GM18519 (cell line): ENCODE results near the gene AKNAD1.
"Not testable (repeated sequence)": the region's sequence is repeated elsewhere in the genome, so short reads cannot be mapped to it uniquely, and the experiment has no call there.

Source experiments
- ATAC-seq: cut with Tn5 transposase; IDR thresholded peaks from one replicate; pipeline ENCODE4 v1.9.1; 2021; ENCODE audit warnings: mild to moderate bottlenecking, moderate library complexity; ENCODE audit not compliant: unreplicated experiment, low FRiP score

Gene AKNAD1

GRCh38 chr1:108856994-108857393, at the start of gene AKNAD1:
TSS of gene AKNAD1 (minus strand) at chr1:108857094. CDS start at chr1:108852664, 4,430 bp downstream.
- ATAC-seq, result no peak

- no peak for ATAC-seq
Observed at GRCh38 chr1:108901106-108901505, 44.2 kb upstream of the AKNAD1 start.

GRCh38 chr1:108897865-108898720, 41.2 kb upstream of the AKNAD1 start:
- ATAC-seq, result no peak

- no peak for ATAC-seq
Observed at GRCh38 chr1:108896146-108897145, 39.6 kb upstream of the AKNAD1 start.

GRCh38 chr1:108893141-108893530, 36.2 kb upstream of the AKNAD1 start:
- no peak for ATAC-seq

GRCh38 chr1:108892356-108893140, 35.7 kb upstream of the AKNAD1 start:
- no peak for ATAC-seq

GRCh38 chr1:108889706-108890384, 33.0 kb upstream of the AKNAD1 start:
- no peak for ATAC-seq

- not testable (repeated sequence) for ATAC-seq
Observed at GRCh38 chr1:108889006-108889645, 32.2 kb upstream of the AKNAD1 start.

GRCh38 chr1:108886292-108886691, 29.4 kb upstream of the AKNAD1 start:
- ATAC-seq, result no peak

GRCh38 chr1:108884968-108885367, 28.1 kb upstream of the AKNAD1 start:
- ATAC-seq, result no peak

- no peak for ATAC-seq
Observed at GRCh38 chr1:108882837-108883236, 25.9 kb upstream of the AKNAD1 start.

- no peak for ATAC-seq
Observed at GRCh38 chr1:108881369-108881768, 24.5 kb upstream of the AKNAD1 start.

GRCh38 chr1:108880850-108881249, 24.0 kb upstream of the AKNAD1 start:
- ATAC-seq, result no peak

GRCh38 chr1:108878678-108879077, 21.8 kb upstream of the AKNAD1 start:
- ATAC-seq, result no peak

GRCh38 chr1:108878160-108878469, 21.2 kb upstream of the AKNAD1 start:
- ATAC-seq, result no peak

- ATAC-seq, result no peak
Observed at GRCh38 chr1:108877348-108878159, 20.7 kb upstream of the AKNAD1 start.

GRCh38 chr1:108871050-108871724, 14.3 kb upstream of the AKNAD1 start:
- ATAC-seq, result no peak

- ATAC-seq, result no peak
Observed at GRCh38 chr1:108865316-108865910, 8.5 kb upstream of the AKNAD1 start.
